Neural cell (in vitro differentiated cells): ENCODE data around the gene CDH12. TPM values are rescaled to one million over a fixed set of nuclear protein-coding genes. Genes with fewer than 3 reads are reported as not detected.

Source experiments
- H2AFZ ChIP-seq: fragments of 200-600, 300-800 bp; sonication (generic), shearing (Covaris generic); 2 replicates; pipeline ENCODE4 v1.6.0; 2014; ENCODE audit warnings: low read depth, mild to moderate bottlenecking, antibody characterized with exemption, low read length, moderate library complexity
- H3F3A ChIP-seq: fragments of 200-600 bp; shearing (Covaris generic); 2 replicates; pipeline ENCODE4 v1.6.1; 2016; ENCODE audit warnings: mild to moderate bottlenecking, moderate library complexity, mixed read lengths, antibody characterized with exemption, low read length; ENCODE audit not compliant: insufficient read depth, poor library complexity, severe bottlenecking
- H3K27ac ChIP-seq: fragments of 200-600, 300-800 bp; sonication (generic), shearing (Covaris generic); 2 replicates; pipeline ENCODE4 v1.5.1; 2014; ENCODE audit warnings: mild to moderate bottlenecking, low read length, moderate library complexity
- H3K27me3 ChIP-seq: fragments of 300-800, 200-600 bp; sonication (generic), shearing (Covaris generic); 2 replicates; pipeline ENCODE4 v1.6.0; 2014; ENCODE audit warnings: mild to moderate bottlenecking, low read depth, low read length, moderate library complexity; ENCODE audit not compliant: insufficient read depth
- H3K36me3 ChIP-seq: fragments of 300-800, 200-600 bp; sonication (generic), shearing (Covaris generic); 2 replicates; pipeline ENCODE4 v1.5.1; 2014; ENCODE audit warnings: mild to moderate bottlenecking, antibody characterized with exemption, low read length, moderate library complexity; ENCODE audit not compliant: insufficient read depth
- H3K4me2 ChIP-seq: fragments of 300-800, 200-600 bp; sonication (generic), shearing (Covaris generic); 2 replicates; pipeline ENCODE4 v1.6.0; 2014; ENCODE audit warnings: mild to moderate bottlenecking, low read length
- H3K4me3 ChIP-seq: fragments of 300-800, 200-600 bp; sonication (generic), shearing (Covaris generic); 2 replicates; pipeline ENCODE4 v1.5.1; 2014; ENCODE audit warnings: mild to moderate bottlenecking, low read length, moderate library complexity
- H3K79me2 ChIP-seq: fragments of 200-600 bp; shearing (Covaris generic); replicated peaks from 2 replicates; pipeline ENCODE4 v1.6.0; 2014; ENCODE audit warnings: mild to moderate bottlenecking, low read length, moderate library complexity; ENCODE audit not compliant: insufficient read depth
- H3K9ac ChIP-seq: fragments of 300-800, 200-600 bp; sonication (generic), shearing (Covaris generic); 2 replicates; pipeline ENCODE4 v1.6.1; 2016; ENCODE audit warnings: mild to moderate bottlenecking, low read length, mixed read lengths
- H3K9me2 ChIP-seq: fragments of 200-600 bp; shearing (Covaris generic); 2 replicates; pipeline ENCODE4 v1.6.1; 2016; ENCODE audit warnings: mild to moderate bottlenecking, low read length, mixed read lengths; ENCODE audit not compliant: insufficient read depth
- H3K9me3 ChIP-seq: fragments of 200-600, 300-800 bp; sonication (generic), shearing (Covaris generic); 2 replicates; pipeline ENCODE4 v1.6.1; 2016; ENCODE audit warnings: mild to moderate bottlenecking, mixed run types, low read length, moderate library complexity, mixed read lengths
- H4K20me1 ChIP-seq: fragments of 200-600 bp; shearing (Covaris generic); 2 replicates; pipeline ENCODE4 v1.6.1; 2016; ENCODE audit warnings: mild to moderate bottlenecking, mixed run types; ENCODE audit not compliant: insufficient read depth
- EP300 ChIP-seq: fragments of 450-650 bp; conservative IDR thresholded peaks from 2 replicates; pipeline ENCODE4 v1.6.1; 2014; ENCODE audit warnings: antibody characterized with exemption, mild to moderate bottlenecking, moderate library complexity; ENCODE audit not compliant: poor library complexity, severe bottlenecking
- EZH2 ChIP-seq: fragments of 200-600, 300-800 bp; shearing (Covaris generic), sonication (generic); IDR thresholded peaks from 2 replicates; pipeline ENCODE4 v1.6.1; 2014; ENCODE audit warnings: antibody characterized with exemption, low read length, borderline replicate concordance, mild to moderate bottlenecking; ENCODE audit not compliant: insufficient read depth, poor library complexity, severe bottlenecking
- MXI1 ChIP-seq: fragments of 450-650 bp; conservative IDR thresholded peaks from 2 replicates; pipeline ENCODE4 v1.6.1; 2014; ENCODE audit warnings: antibody characterized with exemption, mild to moderate bottlenecking; ENCODE audit not compliant: poor library complexity, severe bottlenecking
- POLR2AphosphoS5 ChIP-seq: IDR thresholded peaks from 2 replicates; pipeline ENCODE4 v1.6.1; 2012
- RAD21 ChIP-seq: fragments of 450-650 bp; conservative IDR thresholded peaks from 2 replicates; pipeline ENCODE4 v1.6.1; 2014; ENCODE audit warnings: antibody characterized with exemption, mild to moderate bottlenecking, moderate library complexity
- SMC3 ChIP-seq: fragments of 450-650 bp; conservative IDR thresholded peaks from 2 replicates; pipeline ENCODE4 v1.6.1; 2014; ENCODE audit warnings: antibody characterized with exemption, mild to moderate bottlenecking, moderate library complexity; ENCODE audit not compliant: poor library complexity
- TAF1 ChIP-seq: IDR thresholded peaks from 2 replicates; pipeline ENCODE4 v1.6.1; 2012; ENCODE audit warnings: low read depth
- polyA plus RNA-seq: library from polyadenylated mRNA; depleted of rRNA; stranded (reverse); fragments of >200 nt; gene quantifications from 2 replicates; pipeline ENCODE4 v1.2.3, GENCODE V29; 2014
- TF ChIP-seq, protein P1 (sequence below): IDR thresholded peaks from 2 replicates; pipeline ENCODE4 v1.6.1; 2012; ENCODE audit warnings: borderline replicate concordance
- TF ChIP-seq, protein P2 (sequence below): fragments of 450-650 bp; IDR thresholded peaks from 2 replicates; pipeline ENCODE4 v1.5.1; 2014; ENCODE audit warnings: antibody characterized with exemption, mild to moderate bottlenecking, moderate library complexity; ENCODE audit not compliant: poor library complexity, severe bottlenecking

CDH12 gene
- polyA plus RNA-seq, 1 donor from 2014 or later = 2.1 TPM

DNA sequence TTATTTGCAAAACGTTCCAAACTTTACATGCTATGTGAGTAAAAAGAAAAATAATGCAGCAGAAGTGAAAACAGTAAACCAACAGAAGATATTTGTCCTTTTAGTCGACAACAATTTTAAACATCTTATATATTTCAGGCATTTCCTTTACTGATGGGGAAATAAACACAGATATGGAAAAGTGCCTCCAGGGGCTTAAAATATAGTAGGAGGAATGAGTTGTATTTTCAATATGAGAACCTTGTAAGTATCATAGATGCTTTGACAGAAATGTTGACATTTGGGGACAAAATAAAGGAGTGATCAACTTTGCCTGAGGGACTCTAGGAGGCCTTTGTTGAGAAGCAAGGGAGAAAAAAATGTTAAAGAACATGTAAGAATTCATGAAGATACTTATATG, 1043.5 kb downstream of the CDH12 start:
- Histone ChIP-seq H3K27ac (no peak overlapping the region), H3F3A (no peaks in the 10 kb centered on the region), H3K36me3 (no peaks in the 10 kb centered on the region), H2AFZ (no peak overlapping the region), H3K9ac (no peak overlapping the region), H3K27me3 (no peaks in the 10 kb centered on the region), H3K4me2 (no peak overlapping the region), H3K4me3 (no peak overlapping the region), H3K9me2 (no peaks in the 10 kb centered on the region), H3K79me2 (no peaks in the 10 kb centered on the region), H3K9me3 (no peaks in the 10 kb centered on the region), H4K20me1 (no peaks in the 10 kb centered on the region)
- TF ChIP-seq EZH2 (no peak), MXI1 (no peak), TAF1 (no peak), EP300 (no peak), RAD21 (no peak), SMC3 (no peak), POLR2AphosphoS5 (no peak)
- TF ChIP-seq, protein P1, sequence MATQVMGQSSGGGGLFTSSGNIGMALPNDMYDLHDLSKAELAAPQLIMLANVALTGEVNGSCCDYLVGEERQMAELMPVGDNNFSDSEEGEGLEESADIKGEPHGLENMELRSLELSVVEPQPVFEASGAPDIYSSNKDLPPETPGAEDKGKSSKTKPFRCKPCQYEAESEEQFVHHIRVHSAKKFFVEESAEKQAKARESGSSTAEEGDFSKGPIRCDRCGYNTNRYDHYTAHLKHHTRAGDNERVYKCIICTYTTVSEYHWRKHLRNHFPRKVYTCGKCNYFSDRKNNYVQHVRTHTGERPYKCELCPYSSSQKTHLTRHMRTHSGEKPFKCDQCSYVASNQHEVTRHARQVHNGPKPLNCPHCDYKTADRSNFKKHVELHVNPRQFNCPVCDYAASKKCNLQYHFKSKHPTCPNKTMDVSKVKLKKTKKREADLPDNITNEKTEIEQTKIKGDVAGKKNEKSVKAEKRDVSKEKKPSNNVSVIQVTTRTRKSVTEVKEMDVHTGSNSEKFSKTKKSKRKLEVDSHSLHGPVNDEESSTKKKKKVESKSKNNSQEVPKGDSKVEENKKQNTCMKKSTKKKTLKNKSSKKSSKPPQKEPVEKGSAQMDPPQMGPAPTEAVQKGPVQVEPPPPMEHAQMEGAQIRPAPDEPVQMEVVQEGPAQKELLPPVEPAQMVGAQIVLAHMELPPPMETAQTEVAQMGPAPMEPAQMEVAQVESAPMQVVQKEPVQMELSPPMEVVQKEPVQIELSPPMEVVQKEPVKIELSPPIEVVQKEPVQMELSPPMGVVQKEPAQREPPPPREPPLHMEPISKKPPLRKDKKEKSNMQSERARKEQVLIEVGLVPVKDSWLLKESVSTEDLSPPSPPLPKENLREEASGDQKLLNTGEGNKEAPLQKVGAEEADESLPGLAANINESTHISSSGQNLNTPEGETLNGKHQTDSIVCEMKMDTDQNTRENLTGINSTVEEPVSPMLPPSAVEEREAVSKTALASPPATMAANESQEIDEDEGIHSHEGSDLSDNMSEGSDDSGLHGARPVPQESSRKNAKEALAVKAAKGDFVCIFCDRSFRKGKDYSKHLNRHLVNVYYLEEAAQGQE = no peak
- TF ChIP-seq, protein P2, sequence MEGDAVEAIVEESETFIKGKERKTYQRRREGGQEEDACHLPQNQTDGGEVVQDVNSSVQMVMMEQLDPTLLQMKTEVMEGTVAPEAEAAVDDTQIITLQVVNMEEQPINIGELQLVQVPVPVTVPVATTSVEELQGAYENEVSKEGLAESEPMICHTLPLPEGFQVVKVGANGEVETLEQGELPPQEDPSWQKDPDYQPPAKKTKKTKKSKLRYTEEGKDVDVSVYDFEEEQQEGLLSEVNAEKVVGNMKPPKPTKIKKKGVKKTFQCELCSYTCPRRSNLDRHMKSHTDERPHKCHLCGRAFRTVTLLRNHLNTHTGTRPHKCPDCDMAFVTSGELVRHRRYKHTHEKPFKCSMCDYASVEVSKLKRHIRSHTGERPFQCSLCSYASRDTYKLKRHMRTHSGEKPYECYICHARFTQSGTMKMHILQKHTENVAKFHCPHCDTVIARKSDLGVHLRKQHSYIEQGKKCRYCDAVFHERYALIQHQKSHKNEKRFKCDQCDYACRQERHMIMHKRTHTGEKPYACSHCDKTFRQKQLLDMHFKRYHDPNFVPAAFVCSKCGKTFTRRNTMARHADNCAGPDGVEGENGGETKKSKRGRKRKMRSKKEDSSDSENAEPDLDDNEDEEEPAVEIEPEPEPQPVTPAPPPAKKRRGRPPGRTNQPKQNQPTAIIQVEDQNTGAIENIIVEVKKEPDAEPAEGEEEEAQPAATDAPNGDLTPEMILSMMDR = no peak

DNA sequence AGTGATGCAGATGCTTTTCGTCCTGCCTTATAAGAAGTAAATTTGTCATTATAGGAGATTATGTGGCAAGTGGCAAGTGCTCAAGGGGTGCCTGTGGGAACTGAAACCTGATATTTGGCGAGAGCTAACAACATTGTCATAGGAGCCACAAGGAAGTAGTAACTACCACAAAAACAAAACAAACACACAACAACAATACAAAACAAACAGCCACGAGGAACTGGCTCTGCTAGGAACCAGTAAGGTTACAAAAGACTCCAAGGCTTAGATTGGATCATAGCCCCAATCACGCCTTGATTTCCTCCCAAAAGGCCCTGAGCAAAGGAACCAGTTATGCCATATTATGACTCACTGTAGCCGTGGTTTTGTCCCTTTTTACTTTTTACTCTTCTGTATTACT, 1045.2 kb downstream of the CDH12 start:
- H3F3A ChIP-seq = no peaks in the 10 kb centered on the region
- H3K4me2 ChIP-seq = no peak overlapping the region
- H3K79me2 ChIP-seq = no peaks in the 10 kb centered on the region
- no peaks in the 10 kb centered on the region for H4K20me1 ChIP-seq
- H3K9me3 ChIP-seq = no peaks in the 10 kb centered on the region
- H3K27me3 ChIP-seq = no peaks in the 10 kb centered on the region
- TF ChIP-seq TAF1 (no peak), SMC3 (no peak), EZH2 (no peak), POLR2AphosphoS5 (no peak), RAD21 (no peak), EP300 (no peak), MXI1 (no peak)
- TF ChIP-seq, protein P2 = no peak
- TF ChIP-seq, protein P1 = no peak
- no peak overlapping the region for H2AFZ ChIP-seq
- H3K9ac ChIP-seq = no peak overlapping the region
- H3K4me3 ChIP-seq = no peak overlapping the region
- H3K9me2 ChIP-seq = no peaks in the 10 kb centered on the region
- H3K36me3 ChIP-seq = no peaks in the 10 kb centered on the region
- H3K27ac ChIP-seq = no peak overlapping the region
